CD4-positive, alpha-beta T cell treated with Interferon alpha-2 for 1 hour (primary cell): ENCODE measurements around the gene SLC15A1.

Source experiments
- DNase-seq, 2 donors: peaks; one replicate each; pipeline ENCODE4 v3.0.0-alpha.2; 2020 to 2022

The SLC15A1 gene

GRCh38 chr13:98746968-98747367, 5.5 kb downstream of the SLC15A1 start:
- no peak for DNase-seq

DNA sequence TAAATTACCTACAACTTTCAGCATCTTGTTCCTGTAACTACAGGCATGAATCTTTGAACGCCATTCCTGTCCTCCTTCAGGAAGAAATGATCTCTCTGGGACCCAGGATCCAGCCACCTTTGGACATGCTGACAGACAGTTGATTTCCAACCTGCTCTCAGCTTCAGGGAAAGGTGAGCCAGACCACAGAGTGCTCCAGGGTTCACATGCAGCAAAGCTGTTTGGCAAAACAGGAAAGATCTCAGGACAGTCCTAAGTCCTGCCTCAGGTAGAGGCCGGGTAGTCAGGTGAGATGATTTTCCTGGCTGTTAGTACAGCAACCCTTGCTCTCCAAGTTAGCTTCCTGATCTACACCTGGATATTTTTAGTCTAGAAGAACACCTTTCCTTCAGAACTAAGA, 9.1 kb downstream of the SLC15A1 start:
- DNase-seq: no peak

GRCh38 chr13:98742961-98743360, 9.5 kb downstream of the SLC15A1 start:
- DNase-seq: no peak

DNA sequence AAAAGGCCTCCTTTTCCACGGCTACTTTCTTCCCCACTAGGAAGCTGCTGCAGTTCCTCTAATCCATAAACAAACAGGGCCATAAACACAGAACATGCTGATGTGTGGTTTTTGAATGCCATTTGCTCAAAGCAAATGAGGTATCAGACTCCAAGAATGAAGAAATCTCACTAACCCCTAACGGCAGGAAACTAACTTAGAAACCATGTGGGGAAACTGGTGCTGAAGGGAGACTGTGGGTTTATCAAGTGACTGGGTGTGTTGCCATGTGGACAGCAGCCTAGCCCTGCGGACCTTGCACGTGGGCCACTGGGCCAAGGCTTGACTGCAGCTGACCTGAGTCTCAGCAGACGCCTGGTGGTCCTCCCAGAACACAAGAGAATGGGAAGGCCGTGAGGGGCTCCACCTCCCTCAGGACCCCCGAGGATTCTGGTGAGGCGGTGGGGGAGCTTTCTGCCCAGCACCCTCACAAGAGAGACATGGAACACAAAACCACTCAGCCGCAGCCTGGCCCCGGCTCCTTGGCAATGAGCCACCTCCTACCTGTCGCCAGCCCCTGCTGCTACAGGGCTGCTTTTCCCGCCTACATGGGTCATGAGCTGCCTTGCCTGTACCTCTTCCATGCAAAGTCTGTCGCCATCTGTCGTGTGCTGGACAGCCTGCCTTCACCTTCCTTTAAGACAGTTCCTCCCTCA, 10.6 kb downstream of the SLC15A1 start:
- no peak for DNase-seq

DNA sequence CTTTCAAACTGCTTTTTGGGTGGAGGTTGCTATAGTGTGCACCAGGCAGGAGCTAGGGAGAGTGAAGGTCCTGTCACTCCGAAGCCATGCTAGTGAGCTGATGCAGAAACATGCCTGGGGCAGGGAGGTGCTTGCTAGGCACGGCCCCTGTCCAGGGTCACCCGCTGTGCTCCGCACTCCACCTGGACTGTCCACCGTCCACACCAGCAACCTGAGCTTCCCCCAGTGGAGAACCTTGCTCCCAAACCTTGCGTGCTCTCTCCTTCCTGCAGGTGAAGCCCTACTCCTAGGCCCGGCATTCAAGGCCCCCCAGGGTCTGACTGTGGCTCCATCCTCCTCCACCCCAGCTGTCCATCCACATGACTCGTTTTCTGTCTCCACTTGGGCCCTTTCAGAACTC, 12.3 kb downstream of the SLC15A1 start:
- no peak for DNase-seq

DNA sequence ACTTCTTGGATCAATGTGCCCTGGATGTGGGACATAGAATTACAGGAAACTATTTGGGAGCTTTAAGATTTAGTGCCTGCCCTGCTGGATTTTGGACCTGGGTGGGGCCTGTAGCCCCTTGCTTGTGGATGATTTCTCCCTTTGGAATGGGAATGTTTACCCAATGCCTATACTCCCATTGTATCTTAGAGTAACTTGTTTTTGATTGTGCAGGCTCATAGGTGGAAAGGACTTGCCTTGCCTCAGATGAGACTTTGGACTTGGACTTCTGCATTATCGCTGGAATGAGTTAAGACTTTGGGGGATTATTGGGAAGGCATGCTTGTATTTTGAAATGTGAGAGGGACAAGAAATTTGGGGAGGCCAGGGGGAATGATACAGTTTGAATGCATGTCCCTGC, 13.5 kb downstream of the SLC15A1 start:
- no peak for DNase-seq

GRCh38 chr13:98738213-98738612, 14.3 kb downstream of the SLC15A1 start:
- no peak for DNase-seq

DNA sequence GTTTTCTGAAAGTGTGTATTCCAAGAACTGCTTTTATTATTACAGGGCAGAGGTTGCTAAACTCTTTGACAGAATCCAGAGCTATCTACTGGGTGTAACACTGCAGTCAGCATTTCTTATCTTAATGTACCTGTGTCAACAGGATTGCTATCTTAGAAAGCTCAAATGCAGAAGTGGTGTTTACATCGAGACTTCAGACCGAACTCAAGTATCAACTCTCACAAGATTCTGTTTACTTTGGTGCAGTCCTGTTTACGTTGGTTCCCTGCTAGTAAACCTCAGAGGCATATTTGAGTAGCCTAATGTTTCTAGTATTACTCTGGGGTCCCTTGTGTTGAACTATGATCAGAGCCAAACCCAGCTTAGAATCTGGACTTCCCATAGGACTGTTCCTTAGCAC, 20.5 kb downstream of the SLC15A1 start:
- no peak for DNase-seq

GRCh38 chr13:98731038-98731437, 21.4 kb downstream of the SLC15A1 start:
- DNase-seq: no peak

- no peak for DNase-seq
Measured at GRCh38 chr13:98730441-98730840, 22.0 kb downstream of the SLC15A1 start.

DNA sequence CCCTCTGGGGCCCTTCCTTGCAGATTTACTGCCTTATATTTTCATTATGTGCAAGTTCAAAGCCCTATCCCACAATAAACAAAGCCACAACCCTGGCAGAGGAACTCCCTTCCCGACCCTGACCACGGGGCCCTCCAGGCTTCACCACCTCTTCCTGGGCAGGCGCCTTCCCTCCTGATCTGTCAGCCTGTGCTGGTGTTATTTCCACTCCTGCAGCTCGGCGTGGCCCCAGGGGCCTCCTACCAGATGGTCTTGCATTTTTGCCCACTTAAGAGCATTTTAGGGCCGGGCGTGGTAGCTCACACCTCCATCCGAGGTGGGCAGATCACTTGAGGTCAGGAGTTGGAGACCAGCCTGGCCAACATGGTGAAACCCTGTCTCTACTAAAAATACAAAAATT, 22.8 kb downstream of the SLC15A1 start:
- DNase-seq: no peak

DNA sequence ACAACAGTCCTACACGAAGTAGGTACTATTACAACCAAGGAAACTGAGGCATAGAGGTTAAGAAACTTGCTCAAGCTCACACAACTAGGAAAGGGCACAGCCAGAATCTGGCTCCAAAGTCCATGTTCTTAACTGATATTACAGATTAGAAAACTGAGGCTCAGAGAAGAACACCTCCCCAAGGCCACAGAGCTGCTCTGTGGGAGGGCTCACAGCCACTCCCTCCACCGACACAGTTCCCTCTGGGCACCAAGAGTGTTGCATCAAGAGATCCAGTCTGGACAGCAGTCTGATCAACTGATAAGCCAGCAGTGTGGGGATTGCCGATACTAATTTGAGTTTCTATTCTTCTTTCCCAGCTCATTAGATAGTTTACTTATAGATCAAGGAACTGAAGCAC, 29.5 kb downstream of the SLC15A1 start:
- DNase-seq: no peak

DNA sequence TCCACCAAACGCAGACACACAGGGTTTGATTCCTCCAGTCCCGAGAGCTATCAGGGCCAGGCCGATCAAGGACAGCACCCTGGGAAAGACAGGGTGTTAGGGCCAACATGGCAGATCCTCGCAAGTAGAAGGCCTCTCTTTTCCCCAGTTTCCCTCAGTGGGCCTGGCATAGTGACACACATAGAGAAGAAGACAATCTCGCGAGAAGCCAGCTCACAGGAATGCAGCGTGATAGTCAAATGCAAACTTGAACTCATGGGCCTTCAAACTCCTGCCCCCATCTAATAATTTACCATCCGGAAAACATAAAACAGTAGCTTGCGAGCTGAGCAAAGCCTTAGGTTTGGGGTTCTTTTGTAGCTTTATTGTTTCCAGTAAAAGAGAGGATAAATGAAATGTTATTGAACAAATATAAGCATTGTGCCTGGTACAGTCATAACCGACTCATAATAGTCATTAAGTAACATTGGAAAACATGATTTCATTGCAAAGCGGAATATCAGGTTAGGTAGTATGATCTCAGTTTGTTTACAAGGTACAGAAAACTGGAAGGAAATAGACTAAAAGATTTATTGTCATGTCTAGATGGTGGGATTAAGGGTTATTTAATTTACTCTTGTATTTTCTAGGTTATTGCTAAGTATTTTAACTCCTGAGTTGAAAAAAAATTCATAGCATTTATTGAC, 30.5 kb downstream of the SLC15A1 start:
- DNase-seq: no peak

GRCh38 chr13:98719527-98720250, 32.8 kb downstream of the SLC15A1 start:
- DNase-seq: no peak

DNA sequence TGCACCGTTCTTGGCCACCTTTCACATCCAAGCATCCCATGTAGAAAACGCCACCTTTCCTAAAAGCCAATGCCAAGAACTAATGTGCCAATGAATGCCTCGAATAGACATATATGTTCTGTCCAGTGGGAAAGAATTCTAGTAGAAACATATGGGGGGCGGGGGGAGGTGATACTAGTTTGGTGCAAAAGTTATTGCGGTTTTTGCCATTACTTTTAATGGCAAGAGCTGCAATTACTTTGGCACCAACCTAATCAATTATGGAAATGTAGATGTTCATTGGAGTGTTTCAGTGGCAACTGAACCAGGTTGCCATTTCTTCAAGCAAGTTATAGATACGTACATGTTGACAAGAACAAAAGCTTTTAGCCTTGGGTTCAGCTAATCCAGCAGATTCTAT, 34.6 kb downstream of the SLC15A1 start:
- no peak for DNase-seq

GRCh38 chr13:98717256-98717655, 35.2 kb downstream of the SLC15A1 start:
- DNase-seq: no peak

DNA sequence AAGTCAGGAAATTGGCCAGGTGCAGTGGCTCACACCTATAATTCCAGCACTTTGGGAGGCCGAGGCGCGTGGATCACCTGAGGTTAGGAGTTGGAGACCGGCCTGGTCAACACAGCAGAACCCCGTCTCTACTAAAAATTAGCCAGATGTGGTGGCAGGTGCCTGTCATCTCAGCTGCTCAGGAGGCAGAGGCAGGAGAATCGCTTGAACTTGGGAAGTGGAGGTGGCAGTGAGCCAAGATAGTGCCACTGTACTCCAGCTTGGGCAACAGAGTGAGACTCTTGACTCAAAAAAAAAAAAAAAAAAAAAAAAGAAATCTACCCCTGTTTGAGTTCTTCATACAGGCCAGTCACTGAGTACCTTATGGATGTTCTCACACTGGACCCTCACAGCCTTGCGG, 42.0 kb downstream of the SLC15A1 start:
- no peak for DNase-seq

DNA sequence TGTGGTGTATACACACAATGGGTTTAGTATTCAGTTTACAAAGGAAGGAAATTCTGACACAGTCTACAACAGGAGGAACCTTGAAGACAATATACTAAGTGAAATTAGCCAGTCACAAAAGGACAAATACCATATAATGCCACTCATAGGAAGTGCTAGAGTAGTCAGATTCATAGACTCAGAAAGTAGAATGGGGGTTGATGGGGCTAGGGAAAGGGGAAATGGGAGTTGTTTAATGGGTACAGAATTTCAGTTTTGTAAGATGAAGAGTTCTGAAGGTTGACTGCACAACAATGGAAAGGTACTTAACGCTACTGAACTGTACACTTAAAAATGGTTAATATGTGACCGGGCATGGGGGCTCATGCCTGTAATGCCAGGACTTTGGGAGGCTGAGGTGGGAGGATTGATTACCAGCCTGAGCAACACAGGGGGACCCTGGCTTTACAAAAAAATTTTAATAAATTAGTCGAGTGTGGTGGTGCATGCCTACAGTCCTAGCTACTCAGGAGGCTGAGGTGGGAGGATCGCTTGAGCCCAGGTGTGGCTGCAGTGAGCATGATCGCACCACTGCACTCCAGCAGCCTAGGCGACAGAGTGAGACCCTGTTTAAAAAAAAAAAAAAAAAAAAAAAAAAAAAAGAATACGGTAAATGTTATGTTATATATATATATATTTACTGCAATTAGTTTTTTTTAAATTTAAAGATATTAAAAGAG, 45.0 kb downstream of the SLC15A1 start:
- DNase-seq: no peak

- no peak for DNase-seq
Measured at GRCh38 chr13:98706446-98707110, 45.9 kb downstream of the SLC15A1 start.

GRCh38 chr13:98697791-98698190, 54.7 kb downstream of the SLC15A1 start:
- no peak for DNase-seq

GRCh38 chr13:98693756-98694155, 58.7 kb downstream of the SLC15A1 start:
- DNase-seq: no peak

DNA sequence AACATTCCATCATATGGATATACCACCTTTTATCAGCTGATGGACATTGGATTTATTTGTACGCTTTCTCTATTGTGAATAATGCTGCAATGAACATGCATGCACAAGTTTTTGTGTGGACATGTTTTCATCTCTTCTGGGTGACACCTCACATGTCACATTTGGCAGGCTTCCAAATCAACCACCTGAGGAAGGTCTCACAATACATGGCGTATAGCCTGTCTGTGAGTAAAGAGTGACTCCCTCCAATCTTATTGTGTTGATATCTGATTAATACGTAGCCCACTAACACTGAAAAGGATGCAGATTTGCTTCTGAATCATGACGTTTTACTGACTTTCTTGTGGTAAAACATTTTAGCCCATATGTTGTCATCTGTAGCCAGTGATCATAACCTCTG, 61.1 kb downstream of the SLC15A1 start:
- DNase-seq: no peak
